ENCODE measurements around the gene L3MBTL4. TPM values are rescaled to one million over a fixed set of nuclear protein-coding genes. Genes with fewer than 3 reads are reported as not detected.

L3MBTL4 gene
- total RNA-seq, 1 experiment from 2014 or later: not detected

GRCh38 chr18:5973099-5973498 is 441.6 kb downstream of the L3MBTL4 start:
- Histone ChIP-seq H3K9me3 (ENCODE audit: control insufficient read depth in 1 of 2, insufficient read depth in 1 of 2, low read depth in 1 of 2, low read length in 2 of 2) (peaks cover 13 to 19% of the 10 kb centered on the region in 2 experiments; a peak in 2 of 4 replicates), H3K9ac (ENCODE audit: low read length) (no peak overlapping the region), H3K4me2 (ENCODE audit: low read length) (no peak overlapping the region), H3K27me3 (ENCODE audit: insufficient read depth, low read length) (no peaks in the 10 kb centered on the region), H3K27ac (ENCODE audit: low read depth, low read length) (no peak overlapping the region), H3K4me1 (ENCODE audit: control insufficient read depth in 1 of 2, insufficient read depth in 2 of 2, low read length in 2 of 2) (no peaks in the 10 kb centered on the region), H2AFZ (ENCODE audit: low read depth, low read length, poor library complexity, severe bottlenecking) (no peak overlapping the region), H3K36me3 (ENCODE audit: control insufficient read depth in 1 of 2, insufficient read depth in 2 of 2, low read length in 2 of 2) (no peaks in the 10 kb centered on the region), H4K20me1 (ENCODE audit: insufficient read depth) (no peaks in the 10 kb centered on the region), H3K4me3 (replicated peaks in 1 of 2; ENCODE audit: low read depth in 1 of 2, low read length in 2 of 2) (no peak overlapping the region), H3K79me2 (ENCODE audit: insufficient read depth, low read length) (no peaks in the 10 kb centered on the region), H3K9me2 (ENCODE audit: insufficient read depth) (no peaks in the 10 kb centered on the region)
- intact Hi-C loops (cut with micrococcal nuclease): no loop called here
- CTCF ChIA-PET: no interaction called here
- POLR2A ChIA-PET: no interaction called here
- BruUV-seq (replicated peaks): no TSS peak
- RAD21 ChIA-PET (ENCODE audit: low non-redundant PET in 1 of 2, low total read pairs in 2 of 2, uncharacterized antibody in 2 of 2, unreplicated experiment in 2 of 2): no interaction called here
- ATAC-seq (no peak), DNase-seq (ENCODE audit: low read depth, low spot score) (no peak)
- TF ChIP-seq ZNF274 (IDR thresholded peaks at IDR 0.05; ENCODE audit: low read depth, low read length) (no peak), CEBPB (IDR thresholded peaks at IDR 0.05; ENCODE audit: low read depth) (no peak), FOSL1 (IDR thresholded peaks at IDR 0.05; ENCODE audit: low read depth) (no peak), CBX3 (IDR thresholded peaks at IDR 0.05; ENCODE audit: low read depth) (no peak), POLR2A (IDR thresholded peaks at IDR 0.05; ENCODE audit: borderline replicate concordance, extremely low read depth, insufficient read depth, insufficient read length) (no peak), EZH2phosphoT487 (IDR thresholded peaks at IDR 0.05; ENCODE audit: borderline replicate concordance) (no peak), RAD21 (IDR thresholded peaks at IDR 0.05; ENCODE audit: low read depth) (no peak), REST (IDR thresholded peaks at IDR 0.05; ENCODE audit: low read depth) (no peak), POLR2AphosphoS5 (IDR thresholded peaks at IDR 0.05; ENCODE audit: low read depth, low read length) (no peak), ZBTB33 (IDR thresholded peaks at IDR 0.05; ENCODE audit: extremely low read depth, insufficient replicate concordance, low read length) (no peak), ELF1 (IDR thresholded peaks at IDR 0.05; ENCODE audit: borderline replicate concordance, low read depth) (no peak), TCF7L2 (IDR thresholded peaks at IDR 0.05; ENCODE audit: borderline replicate concordance, extremely low read depth, insufficient read depth, insufficient read length) (no peak), ATF3 (IDR thresholded peaks at IDR 0.05) (no peak)
- TF ChIP-seq, protein P1, sequence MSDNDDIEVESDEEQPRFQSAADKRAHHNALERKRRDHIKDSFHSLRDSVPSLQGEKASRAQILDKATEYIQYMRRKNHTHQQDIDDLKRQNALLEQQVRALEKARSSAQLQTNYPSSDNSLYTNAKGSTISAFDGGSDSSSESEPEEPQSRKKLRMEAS (IDR thresholded peaks at IDR 0.05): no peak
